COLO668 (cell line): Measurements from ENCODE around the gene TAGLN2.

Experiments
- DNase-seq: peaks from one replicate; lab custom pipeline; 2025; ENCODE audit not compliant: unreplicated experiment; lab: John Stamatoyannopoulos, UW

TAGLN2 gene

GRCh38 chr1:159949981-159950381, 24.7 kb upstream of the TAGLN2 start:
- no peak for DNase-seq

GRCh38 chr1:159949123-159949522, 23.8 kb upstream of the TAGLN2 start:
- no peak for DNase-seq

GRCh38 chr1:159947942-159948341, 22.6 kb upstream of the TAGLN2 start:
- DNase-seq: no peak

GRCh38 chr1:159946242-159947187, 21.2 kb upstream of the TAGLN2 start:
- no peak for DNase-seq

- DNase-seq: peak; percentile 89
These were observed 20.4 kb upstream of the TAGLN2 start, which contains the start of gene IGSF9 for GRCh38 chr1:159945483-159946241. Gene IGSF9, minus strand, starts transcription at chr1:159945613. Its CDS starts 2,159 bp downstream, at chr1:159943454.

GRCh38 chr1:159944623-159945455, 19.5 kb upstream of the TAGLN2 start:
- no peak for DNase-seq

- DNase-seq: peak; percentile 12
These were observed 18.8 kb upstream of the TAGLN2 start for GRCh38 chr1:159943908-159944622.

- DNase-seq: no peak
These were observed 18.0 kb upstream of the TAGLN2 start for GRCh38 chr1:159943278-159943640.

GRCh38 chr1:159942632-159943277, 17.4 kb upstream of the TAGLN2 start:
- DNase-seq: no peak

GRCh38 chr1:159941591-159942560, 16.6 kb upstream of the TAGLN2 start:
- no peak for DNase-seq

GRCh38 chr1:159941141-159941540, 15.8 kb upstream of the TAGLN2 start:
- DNase-seq: no peak

- no peak for DNase-seq
These were observed 14.8 kb upstream of the TAGLN2 start for GRCh38 chr1:159940006-159940620.

- no peak for DNase-seq
These were observed 14.3 kb upstream of the TAGLN2 start for GRCh38 chr1:159939678-159940002.

- no peak for DNase-seq
These were observed 13.8 kb upstream of the TAGLN2 start for GRCh38 chr1:159938905-159939677.

- peak; percentile 14 for DNase-seq
These were observed 13.0 kb upstream of the TAGLN2 start for GRCh38 chr1:159938211-159938852.

GRCh38 chr1:159937054-159937750, 11.9 kb upstream of the TAGLN2 start:
- peak; percentile 41 for DNase-seq
